HG03097 (cell line): ENCODE data around the gene PNMA8A.
"Not testable (repeated sequence)": the region's sequence is repeated elsewhere in the genome, so short reads cannot be mapped to it uniquely, and the experiment has no call there.

Experiments used
- ATAC-seq: cut with Tn5 transposase; IDR thresholded peaks from one replicate; pipeline ENCODE4 v1.9.1; 2021; ENCODE audit not compliant: unreplicated experiment, low FRiP score

Gene PNMA8A

GRCh38 chr19:46470376-46470775 is 987 bp downstream of the PNMA8A start:
- ATAC-seq: no peak

GRCh38 chr19:46469541-46470185 is 1.7 kb downstream of the PNMA8A start:
- no peak for ATAC-seq

GRCh38 chr19:46466536-46467196 is 4.7 kb downstream of the PNMA8A start:
- no peak for ATAC-seq

GRCh38 chr19:46463516-46463915 is 7.8 kb downstream of the PNMA8A start:
- no peak for ATAC-seq

- no peak for ATAC-seq
Measured at GRCh38 chr19:46461537-46461936, 9.8 kb downstream of the PNMA8A start.

GRCh38 chr19:46460981-46461380 is 10.4 kb downstream of the PNMA8A start:
- ATAC-seq: no peak

- ATAC-seq: no peak
Measured at GRCh38 chr19:46460055-46460454, 11.3 kb downstream of the PNMA8A start.

- no peak for ATAC-seq
Measured at GRCh38 chr19:46456930-46457329, 14.4 kb downstream of the PNMA8A start.

- no peak for ATAC-seq
Measured at GRCh38 chr19:46454244-46454643, 17.1 kb downstream of the PNMA8A start.

- ATAC-seq: no peak
Measured at GRCh38 chr19:46453661-46454060, 17.7 kb downstream of the PNMA8A start.

- no peak for ATAC-seq
Measured at GRCh38 chr19:46452186-46452585, 19.2 kb downstream of the PNMA8A start.

- ATAC-seq: no peak
Measured at GRCh38 chr19:46451352-46451751, 20.0 kb downstream of the PNMA8A start.

GRCh38 chr19:46450737-46451136 is 20.6 kb downstream of the PNMA8A start:
- ATAC-seq: no peak

- ATAC-seq: no peak
Measured at GRCh38 chr19:46449228-46449627, 22.1 kb downstream of the PNMA8A start.

GRCh38 chr19:46448601-46449000 is 22.8 kb downstream of the PNMA8A start:
- ATAC-seq: no peak

- ATAC-seq: no peak
Measured at GRCh38 chr19:46447824-46448223, 23.5 kb downstream of the PNMA8A start.

- ATAC-seq: no peak
Measured at GRCh38 chr19:46447006-46447405, 24.4 kb downstream of the PNMA8A start.

GRCh38 chr19:46446021-46446420 is 25.3 kb downstream of the PNMA8A start:
- no peak for ATAC-seq

- ATAC-seq: no peak
Measured at GRCh38 chr19:46442808-46443450, 28.4 kb downstream of the PNMA8A start.

- no peak for ATAC-seq
Measured at GRCh38 chr19:46441866-46442265, 29.5 kb downstream of the PNMA8A start.

- not testable (repeated sequence) for ATAC-seq
Measured at GRCh38 chr19:46435689-46436088, 35.7 kb downstream of the PNMA8A start.

- no peak for ATAC-seq
Measured at GRCh38 chr19:46435009-46435408, 36.4 kb downstream of the PNMA8A start.
